Retinal pigment epithelial cell (primary cell): ENCODE results near the gene SEPTIN1.
"Not testable (repeated sequence)": the region's sequence is repeated elsewhere in the genome, so short reads cannot be mapped to it uniquely, and the experiment has no call there.

Source experiments
- DNase-seq: peaks from one replicate; pipeline ENCODE4 v3.0.0-alpha.2; 2010; ENCODE audit warnings: low read depth
- H3K4me3 ChIP-seq: 2 replicates; pipeline ENCODE4 v1.5.1; 2011; ENCODE audit warnings: mild to moderate bottlenecking, low read length, control low read depth, moderate library complexity
- CTCF ChIP-seq: conservative IDR thresholded peaks from 2 replicates; pipeline ENCODE4 v1.5.1; 2011; ENCODE audit warnings: low read depth, low read length, control low read depth, inconsistent platforms

Gene SEPTIN1

GRCh38 chr16:30398661-30399434 lies 16.5 kb upstream of the SEPTIN1 start:
- H3K4me3 ChIP-seq = no peak overlapping the region
- no peak for DNase-seq
- TF ChIP-seq CTCF = no peak

DNA sequence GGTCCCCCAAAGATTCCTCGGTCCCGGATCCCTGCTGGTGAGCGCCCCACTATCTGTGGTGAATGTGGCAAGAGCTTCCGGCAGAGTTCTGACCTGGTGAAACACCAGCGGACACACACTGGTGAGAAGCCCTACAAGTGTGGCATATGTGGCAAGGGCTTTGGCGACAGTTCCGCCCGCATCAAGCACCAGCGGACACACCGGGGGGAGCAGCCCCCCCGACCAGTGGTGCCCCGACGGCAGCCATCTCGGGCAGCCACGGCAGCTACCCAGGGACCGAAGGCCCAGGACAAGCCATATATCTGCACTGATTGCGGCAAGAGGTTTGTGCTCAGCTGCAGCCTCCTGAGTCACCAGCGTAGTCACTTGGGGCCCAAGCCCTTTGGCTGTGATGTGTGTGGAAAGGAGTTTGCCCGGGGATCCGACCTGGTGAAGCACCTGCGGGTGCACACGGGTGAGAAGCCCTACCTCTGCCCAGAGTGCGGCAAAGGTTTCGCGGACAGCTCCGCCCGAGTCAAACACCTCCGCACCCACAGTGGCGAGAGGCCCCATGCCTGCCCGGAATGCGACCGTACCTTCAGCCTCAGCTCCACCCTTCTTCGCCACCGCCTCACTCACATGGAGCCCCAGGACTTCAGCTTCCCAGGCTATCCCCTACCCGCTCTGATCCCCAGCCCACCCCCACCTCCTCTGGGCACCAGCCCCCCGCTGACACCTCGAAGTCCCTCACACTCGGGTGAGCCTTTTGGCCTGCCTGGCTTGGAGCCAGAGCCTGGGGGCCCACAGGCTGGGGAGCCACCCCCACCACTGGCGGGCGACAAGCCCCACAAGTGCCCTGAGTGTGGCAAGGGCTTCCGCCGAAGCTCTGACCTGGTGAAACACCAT lies 15.7 kb upstream of the SEPTIN1 start:
- no peak overlapping the region for H3K4me3 ChIP-seq
- DNase-seq = no peak

DNA sequence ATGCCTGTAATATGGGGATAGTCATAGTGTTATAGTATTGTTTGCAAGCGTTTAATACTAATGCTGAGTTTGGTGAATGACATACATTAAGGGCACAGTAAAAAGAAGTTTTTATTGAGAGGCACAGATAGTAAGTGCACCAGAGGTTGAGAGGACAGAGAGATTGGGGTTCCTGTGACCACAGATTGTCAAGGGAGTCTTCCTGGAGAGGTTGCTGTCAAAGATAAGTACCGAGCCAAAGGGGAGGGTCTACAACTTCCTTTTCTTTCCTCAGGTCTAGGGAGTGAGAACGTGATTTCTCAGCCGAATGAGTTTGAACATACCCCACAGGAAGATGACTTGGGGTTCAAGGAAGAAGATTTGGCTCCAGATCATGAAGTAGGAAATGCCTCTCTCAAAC lies 14.7 kb upstream of the SEPTIN1 start:
- no peak for DNase-seq
- TF ChIP-seq CTCF = no peak
- H3K4me3 ChIP-seq = no peak overlapping the region

More for the DNA sequence above, 15.7 kb upstream of the SEPTIN1 start:
- no peak for TF ChIP-seq CTCF

DNA sequence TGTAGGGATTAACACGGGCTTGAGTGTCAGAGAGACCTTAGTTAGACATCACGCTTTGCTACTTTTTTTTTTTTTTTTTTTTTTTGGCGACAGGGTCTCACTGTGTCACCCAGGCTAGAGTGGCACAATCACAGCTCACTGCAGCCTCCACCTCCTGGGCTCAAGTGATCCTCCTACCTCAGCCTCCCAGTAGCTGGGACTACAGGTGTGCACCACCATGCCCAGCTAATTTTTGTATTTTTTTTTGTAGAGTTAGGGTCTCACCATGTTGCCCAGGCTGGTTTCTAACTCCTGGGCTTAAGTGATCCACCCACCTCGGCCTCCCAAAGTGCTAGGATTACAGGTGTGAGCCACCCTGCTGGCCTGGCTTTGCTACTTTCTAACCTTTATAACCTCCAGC lies 14.3 kb upstream of the SEPTIN1 start:
- H3K4me3 ChIP-seq, DNase-seq: not testable (repeated sequence)

DNA sequence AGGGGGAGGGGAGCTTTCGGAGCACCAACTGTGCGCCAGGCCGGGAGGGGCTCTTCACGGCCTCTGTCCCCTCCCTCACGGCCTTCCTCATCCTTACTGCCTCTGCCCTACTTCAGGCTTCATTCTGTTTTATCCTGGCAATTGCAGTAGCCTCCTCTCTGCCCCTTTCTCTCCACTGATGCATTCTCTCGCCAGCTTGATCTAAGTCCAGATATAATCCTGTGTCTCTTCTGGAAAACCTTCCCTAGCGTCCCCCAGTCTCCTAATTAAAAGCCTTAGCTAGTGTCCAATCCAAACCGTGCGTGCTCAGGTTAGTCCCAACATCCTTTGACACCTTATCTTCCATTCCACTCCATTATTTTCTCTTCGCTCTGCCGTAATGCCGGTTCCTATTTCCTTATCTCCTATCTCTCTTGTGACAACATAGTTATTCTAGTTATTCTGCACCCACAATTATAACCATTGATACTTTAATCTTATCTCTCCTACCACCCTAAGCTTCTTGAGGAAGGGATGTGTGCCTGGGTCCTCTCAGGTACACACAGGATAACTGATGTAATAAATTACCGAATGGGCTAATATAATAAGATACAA lies 13.7 kb upstream of the SEPTIN1 start:
- DNase-seq = no peak
- no peak for TF ChIP-seq CTCF
- H3K4me3 ChIP-seq = peak overlapping the region; percentile 77

- TF ChIP-seq CTCF = no peak
- H3K4me3 ChIP-seq = peak within 1 kb of the TSS; percentile 77
- peak; percentile 69 for DNase-seq
These were observed 13.0 kb upstream of the SEPTIN1 start, which contains the start of gene ZNF48 for GRCh38 chr16:30395155-30395991. ZNF48 (plus strand) TSS chr16:30395420; CDS start chr16:30395795, 375 bp downstream.
